ENCODE measurements around the gene DGCR2.
"Not testable (repeated sequence)": the region's sequence is repeated elsewhere in the genome, so short reads cannot be mapped to it uniquely, and the experiment has no call there.

The DGCR2 gene

DNA sequence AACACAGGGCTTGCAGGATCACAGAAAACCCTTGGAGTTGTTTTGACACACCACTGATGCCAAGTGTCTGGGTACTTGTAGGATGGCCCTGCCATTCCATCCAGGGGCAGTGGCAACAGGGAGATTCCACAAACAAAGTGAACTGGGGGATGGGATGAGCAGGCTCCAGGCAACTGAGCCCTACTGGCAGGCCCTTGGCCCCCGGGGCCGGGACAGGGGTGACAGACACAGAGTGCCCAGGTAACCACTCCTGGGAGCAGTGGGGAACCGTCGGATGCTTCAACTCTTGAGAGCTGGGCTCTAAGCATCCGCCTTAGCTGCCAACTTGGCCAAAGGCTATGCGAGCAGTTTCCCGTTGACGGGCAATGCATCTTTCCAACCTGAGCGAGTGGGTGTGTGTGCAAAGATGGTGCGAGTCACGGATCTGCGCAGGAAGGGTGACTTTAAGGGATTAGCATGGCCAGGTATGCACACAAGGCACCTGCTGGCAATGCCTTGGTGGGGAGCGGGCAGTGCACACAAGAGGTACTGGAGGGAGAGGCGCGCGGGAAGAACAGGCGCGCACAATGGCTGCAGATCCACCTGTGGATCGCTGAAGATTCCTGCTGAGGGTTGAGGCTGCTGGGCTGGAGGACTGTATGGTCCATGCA lies 103.1 kb downstream of the DGCR2 start:
- Histone ChIP-seq H3K4me3 (ENCODE audit: low read length) (no peak overlapping the region), H3K4me1 (ENCODE audit: low read length) (no peaks in the 10 kb centered on the region), H3K9me3 (ENCODE audit: insufficient read depth, low read length) (no peaks in the 10 kb centered on the region), H3K79me2 (ENCODE audit: low read length) (no peaks in the 10 kb centered on the region), H3K27ac (ENCODE audit: low read length) (no peak overlapping the region), H3K36me3 (replicated peaks; ENCODE audit: low read depth, low read length) (no peaks in the 10 kb centered on the region), H4K20me1 (ENCODE audit: insufficient read depth, low read length) (no peaks in the 10 kb centered on the region), H3K9ac (ENCODE audit: low read length) (no peak overlapping the region), H3K27me3 (ENCODE audit: low read depth, low read length) (peaks cover 18% of the 10 kb centered on the region), H3K4me2 (ENCODE audit: low read length) (no peak overlapping the region), H2AFZ (ENCODE audit: low read depth, low read length) (no peak overlapping the region)
- TF ChIP-seq EZH2phosphoT487 (IDR thresholded peaks at IDR 0.05; ENCODE audit: low read depth): no peak
- TF ChIP-seq, protein P1, sequence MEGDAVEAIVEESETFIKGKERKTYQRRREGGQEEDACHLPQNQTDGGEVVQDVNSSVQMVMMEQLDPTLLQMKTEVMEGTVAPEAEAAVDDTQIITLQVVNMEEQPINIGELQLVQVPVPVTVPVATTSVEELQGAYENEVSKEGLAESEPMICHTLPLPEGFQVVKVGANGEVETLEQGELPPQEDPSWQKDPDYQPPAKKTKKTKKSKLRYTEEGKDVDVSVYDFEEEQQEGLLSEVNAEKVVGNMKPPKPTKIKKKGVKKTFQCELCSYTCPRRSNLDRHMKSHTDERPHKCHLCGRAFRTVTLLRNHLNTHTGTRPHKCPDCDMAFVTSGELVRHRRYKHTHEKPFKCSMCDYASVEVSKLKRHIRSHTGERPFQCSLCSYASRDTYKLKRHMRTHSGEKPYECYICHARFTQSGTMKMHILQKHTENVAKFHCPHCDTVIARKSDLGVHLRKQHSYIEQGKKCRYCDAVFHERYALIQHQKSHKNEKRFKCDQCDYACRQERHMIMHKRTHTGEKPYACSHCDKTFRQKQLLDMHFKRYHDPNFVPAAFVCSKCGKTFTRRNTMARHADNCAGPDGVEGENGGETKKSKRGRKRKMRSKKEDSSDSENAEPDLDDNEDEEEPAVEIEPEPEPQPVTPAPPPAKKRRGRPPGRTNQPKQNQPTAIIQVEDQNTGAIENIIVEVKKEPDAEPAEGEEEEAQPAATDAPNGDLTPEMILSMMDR (IDR thresholded peaks at IDR 0.05; ENCODE audit: low read depth, low read length): no peak

DNA sequence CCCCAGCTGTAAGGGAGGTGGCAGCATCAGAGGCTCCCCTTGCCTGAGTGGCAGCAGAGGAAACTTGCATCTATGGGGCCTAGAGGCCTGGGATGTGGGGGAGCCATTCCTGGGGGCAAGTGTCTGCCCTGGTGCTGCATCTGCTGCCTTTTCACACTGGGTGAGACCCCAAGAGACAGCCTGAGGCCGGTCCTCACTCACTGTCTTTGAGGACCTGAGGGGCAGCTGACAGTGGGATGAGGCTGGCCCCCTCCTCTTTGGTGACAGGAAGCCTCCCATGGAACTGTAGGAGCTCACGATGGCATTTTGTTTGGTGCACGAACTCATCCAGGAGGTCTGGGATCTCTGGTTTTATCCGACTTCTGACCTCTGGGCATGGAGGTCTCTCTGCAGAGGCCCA lies 104.0 kb downstream of the DGCR2 start:
- no peak for TF ChIP-seq EZH2phosphoT487 (IDR thresholded peaks at IDR 0.05; ENCODE audit: low read depth)
- TF ChIP-seq, protein P1 (IDR thresholded peaks at IDR 0.05; ENCODE audit: low read depth, low read length): no peak
- Histone ChIP-seq H3K27me3 (ENCODE audit: low read depth, low read length) (peaks cover 18% of the 10 kb centered on the region), H3K36me3 (replicated peaks; ENCODE audit: low read depth, low read length) (no peaks in the 10 kb centered on the region), H4K20me1 (ENCODE audit: insufficient read depth, low read length) (no peaks in the 10 kb centered on the region), H3K9ac (ENCODE audit: low read length) (no peak overlapping the region), H3K4me3 (ENCODE audit: low read length) (no peak overlapping the region), H2AFZ (ENCODE audit: low read depth, low read length) (no peak overlapping the region), H3K79me2 (ENCODE audit: low read length) (no peaks in the 10 kb centered on the region), H3K9me3 (ENCODE audit: insufficient read depth, low read length) (no peaks in the 10 kb centered on the region), H3K4me2 (ENCODE audit: low read length) (no peak overlapping the region), H3K27ac (ENCODE audit: low read length) (no peak overlapping the region), H3K4me1 (ENCODE audit: low read length) (no peaks in the 10 kb centered on the region)

DNA sequence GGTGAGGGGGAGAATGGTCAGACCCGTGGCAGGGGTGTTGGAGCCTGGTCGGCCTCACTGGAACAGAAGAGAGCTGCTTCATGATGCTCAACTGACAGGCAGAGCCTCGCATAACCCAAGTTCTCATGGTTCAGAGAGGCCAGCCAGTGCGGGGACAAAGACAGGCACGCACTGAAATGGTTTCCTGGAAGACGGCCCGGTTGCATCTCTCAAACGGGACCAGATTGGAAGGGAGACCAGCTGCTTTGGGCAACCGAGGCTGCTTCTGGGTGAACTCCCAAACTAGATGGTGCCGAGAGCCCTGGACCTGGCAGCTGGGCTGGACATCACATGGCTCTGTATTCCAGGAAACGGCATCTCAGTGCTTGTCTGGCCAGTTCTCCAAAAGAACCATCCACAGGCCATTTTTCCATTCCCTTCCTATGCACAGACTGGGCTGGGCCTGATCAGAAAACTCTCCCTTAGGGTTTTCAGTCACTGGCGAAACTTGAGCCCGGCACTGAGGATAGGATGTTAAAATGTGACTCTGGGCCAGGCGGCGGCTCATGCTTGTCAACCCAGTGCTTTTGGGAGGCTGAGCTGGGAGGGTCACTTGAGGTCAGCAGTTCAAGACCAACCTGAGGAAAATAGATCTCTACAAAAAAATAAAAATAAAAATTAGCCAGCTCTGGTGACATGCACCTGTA lies 106.0 kb downstream of the DGCR2 start:
- Histone ChIP-seq H3K4me1 (ENCODE audit: low read length) (no peaks in the 10 kb centered on the region), H3K9me3 (ENCODE audit: insufficient read depth, low read length) (no peaks in the 10 kb centered on the region), H3K79me2 (ENCODE audit: low read length) (no peaks in the 10 kb centered on the region), H4K20me1 (ENCODE audit: insufficient read depth, low read length) (no peaks in the 10 kb centered on the region), H3K27ac (ENCODE audit: low read length) (no peak overlapping the region), H3K4me2 (ENCODE audit: low read length) (no peak overlapping the region), H3K9ac (ENCODE audit: low read length) (no peak overlapping the region), H3K27me3 (ENCODE audit: low read depth, low read length) (peaks cover 10% of the 10 kb centered on the region), H3K36me3 (replicated peaks; ENCODE audit: low read depth, low read length) (no peaks in the 10 kb centered on the region), H3K4me3 (ENCODE audit: low read length) (no peak overlapping the region), H2AFZ (ENCODE audit: low read depth, low read length) (no peak overlapping the region)
- TF ChIP-seq, protein P1 (IDR thresholded peaks at IDR 0.05; ENCODE audit: low read depth, low read length): no peak
- TF ChIP-seq EZH2phosphoT487 (IDR thresholded peaks at IDR 0.05; ENCODE audit: low read depth): no peak

DNA sequence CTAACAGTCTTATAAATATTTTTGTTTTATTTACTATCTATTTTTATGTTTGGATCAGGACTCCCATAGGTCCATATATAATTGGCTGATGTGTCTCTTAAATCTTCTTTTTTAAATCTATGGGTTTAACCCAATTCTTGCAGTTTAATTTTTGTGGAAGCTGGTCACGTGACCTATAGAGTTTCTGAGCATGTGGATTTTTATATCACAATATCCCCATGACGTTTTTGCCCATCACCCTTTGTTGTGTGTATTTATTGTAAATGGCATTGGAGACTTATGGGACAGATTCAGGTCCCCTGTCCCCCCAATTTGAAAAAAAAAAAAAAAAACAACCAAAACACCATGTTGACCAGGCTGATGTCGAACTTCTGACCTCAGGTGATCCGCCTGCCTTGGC lies 107.3 kb downstream of the DGCR2 start:
- Histone ChIP-seq H3K36me3 (replicated peaks; ENCODE audit: low read depth, low read length) (no peaks in the 10 kb centered on the region), H3K79me2 (ENCODE audit: low read length) (no peaks in the 10 kb centered on the region), H4K20me1 (ENCODE audit: insufficient read depth, low read length) (no peaks in the 10 kb centered on the region), H3K27me3 (ENCODE audit: low read depth, low read length) (peaks cover 4% of the 10 kb centered on the region), H3K9ac (ENCODE audit: low read length) (no peak overlapping the region), H3K9me3 (ENCODE audit: insufficient read depth, low read length) (no peaks in the 10 kb centered on the region), H2AFZ (ENCODE audit: low read depth, low read length) (no peak overlapping the region), H3K27ac (ENCODE audit: low read length) (no peak overlapping the region), H3K4me3 (ENCODE audit: low read length) (no peak overlapping the region), H3K4me1 (ENCODE audit: low read length) (no peaks in the 10 kb centered on the region), H3K4me2 (ENCODE audit: low read length) (no peak overlapping the region)
- TF ChIP-seq EZH2phosphoT487 (IDR thresholded peaks at IDR 0.05; ENCODE audit: low read depth): no peak
- TF ChIP-seq, protein P1 (IDR thresholded peaks at IDR 0.05; ENCODE audit: low read depth, low read length): no peak

DNA sequence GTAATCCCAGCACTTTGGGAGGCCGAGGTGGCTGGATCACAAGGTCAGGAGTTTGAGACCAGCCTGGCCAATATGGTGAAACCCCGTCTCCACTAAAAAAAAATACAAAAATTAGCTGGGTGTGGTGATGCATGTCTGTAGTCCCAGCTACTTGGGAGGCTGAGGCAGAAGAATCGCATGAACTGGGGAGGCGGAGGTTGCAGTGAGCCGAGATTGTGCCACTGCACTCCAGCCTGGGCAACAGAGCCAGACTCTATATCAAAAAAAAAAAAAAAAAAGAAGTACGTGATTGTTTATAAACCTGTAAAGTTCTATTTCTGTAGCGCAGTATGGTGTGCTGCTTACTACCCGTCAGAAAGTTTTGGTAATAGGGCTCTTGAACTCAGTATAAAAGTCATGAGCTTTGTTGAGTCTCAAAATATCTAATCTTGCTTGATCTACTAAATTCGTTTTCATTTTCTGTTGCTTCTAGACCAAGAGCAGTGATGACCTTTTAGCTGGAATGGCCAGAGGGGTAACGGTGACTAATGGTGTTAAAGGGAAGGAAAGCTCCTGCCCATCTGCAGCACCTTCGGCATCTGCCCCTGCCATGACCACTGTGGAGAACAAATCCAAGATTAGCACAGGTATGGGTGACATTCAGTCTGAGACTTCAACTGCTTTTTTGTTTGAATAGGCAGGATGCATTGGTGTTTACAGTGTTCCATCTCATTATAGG lies 108.2 kb downstream of the DGCR2 start:
- not testable (repeated sequence) for H4K20me1 ChIP-seq (ENCODE audit: insufficient read depth, low read length); H3K9ac ChIP-seq (ENCODE audit: low read length); H3K9me3 ChIP-seq (ENCODE audit: insufficient read depth, low read length); H3K4me3 ChIP-seq (ENCODE audit: low read length); H3K36me3 ChIP-seq (replicated peaks; ENCODE audit: low read depth, low read length); H3K27me3 ChIP-seq (ENCODE audit: low read depth, low read length); H3K4me2 ChIP-seq (ENCODE audit: low read length); H3K4me1 ChIP-seq (ENCODE audit: low read length); H2AFZ ChIP-seq (ENCODE audit: low read depth, low read length); H3K27ac ChIP-seq (ENCODE audit: low read length); H3K79me2 ChIP-seq (ENCODE audit: low read length)

DNA sequence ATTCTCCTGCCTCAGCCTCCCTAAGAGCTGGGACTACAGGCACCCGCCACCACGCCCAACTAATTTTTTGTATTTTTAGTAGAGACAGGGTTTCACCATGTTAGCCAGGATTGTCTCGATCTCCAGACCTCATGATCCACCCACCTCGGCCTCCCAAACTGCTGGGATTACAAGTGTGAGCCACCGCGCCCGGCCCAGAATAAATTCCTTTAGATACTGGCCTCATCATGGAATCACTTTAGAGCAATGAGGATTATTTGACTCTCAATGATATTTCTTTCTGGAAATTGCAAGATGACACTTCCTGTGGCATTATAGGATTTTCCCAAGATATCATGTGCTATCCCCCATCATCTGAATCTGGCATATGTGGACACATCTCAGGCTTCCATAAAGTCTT lies 108.8 kb downstream of the DGCR2 start:
- H3K4me3 ChIP-seq (ENCODE audit: low read length); H3K4me1 ChIP-seq (ENCODE audit: low read length); H3K9me3 ChIP-seq (ENCODE audit: insufficient read depth, low read length): not testable (repeated sequence)

More for the DNA sequence above, 108.8 kb downstream of the DGCR2 start:
- H3K9ac ChIP-seq (ENCODE audit: low read length); H4K20me1 ChIP-seq (ENCODE audit: insufficient read depth, low read length); H2AFZ ChIP-seq (ENCODE audit: low read depth, low read length); H3K36me3 ChIP-seq (replicated peaks; ENCODE audit: low read depth, low read length); H3K27me3 ChIP-seq (ENCODE audit: low read depth, low read length); H3K4me2 ChIP-seq (ENCODE audit: low read length); H3K27ac ChIP-seq (ENCODE audit: low read length); H3K79me2 ChIP-seq (ENCODE audit: low read length): not testable (repeated sequence)

Measured in OCI-LY3 (cell line).